ENCODE results near the gene CFAP92.

Gene CFAP92

GRCh38 chr3:128987302-128988100, 6.4 kb downstream of the CFAP92 start:
- no peak for DNase-seq

GRCh38 chr3:128984596-128984995, 9.3 kb downstream of the CFAP92 start:
- DNase-seq = no peak

- no peak for DNase-seq
Observed at GRCh38 chr3:128983293-128984069, 10.4 kb downstream of the CFAP92 start.

GRCh38 chr3:128975276-128975675, 18.6 kb downstream of the CFAP92 start:
- no peak for DNase-seq

- DNase-seq = no peak
Observed at GRCh38 chr3:128973988-128974564, 19.8 kb downstream of the CFAP92 start.

GRCh38 chr3:128971421-128972100, 22.3 kb downstream of the CFAP92 start:
- DNase-seq = no peak

- no peak for DNase-seq
Observed at GRCh38 chr3:128970740-128971047, 23.2 kb downstream of the CFAP92 start.

GRCh38 chr3:128969993-128970739, 23.7 kb downstream of the CFAP92 start:
- peak; percentile 59 to 60 for DNase-seq

- DNase-seq = no peak
Observed at GRCh38 chr3:128967748-128968355, 26.0 kb downstream of the CFAP92 start.

GRCh38 chr3:128965818-128966217, 28.1 kb downstream of the CFAP92 start:
- no peak for DNase-seq

- no peak for DNase-seq
Observed at GRCh38 chr3:128965280-128965679, 28.6 kb downstream of the CFAP92 start.

GRCh38 chr3:128956440-128956839, 37.4 kb downstream of the CFAP92 start:
- no peak for DNase-seq

GRCh38 chr3:128950223-128950938, 43.5 kb downstream of the CFAP92 start:
- DNase-seq = no peak

- no peak for DNase-seq
Observed at GRCh38 chr3:128949158-128949557, 44.7 kb downstream of the CFAP92 start.

GRCh38 chr3:128946411-128946810, 47.5 kb downstream of the CFAP92 start:
- DNase-seq = no peak

GRCh38 chr3:128945878-128946175, 48.0 kb downstream of the CFAP92 start:
- no peak for DNase-seq

GRCh38 chr3:128945041-128945877, 48.6 kb downstream of the CFAP92 start:
- DNase-seq = no peak

GRCh38 chr3:128942161-128942952, 51.5 kb downstream of the CFAP92 start:
- DNase-seq = no peak

- no peak for DNase-seq
Observed at GRCh38 chr3:128940252-128940651, 53.6 kb downstream of the CFAP92 start.

- DNase-seq = no peak
Observed at GRCh38 chr3:128936341-128936740, 57.5 kb downstream of the CFAP92 start.

All from activated CD4-positive, alpha-beta T cell treated with anti-CD3 and anti-CD28 coated beads, Interleukin-2, amount 50 U/mL, for 4 hours (primary cell).